ENCODE data around the gene MYO3B. TPM values are rescaled to one million over a fixed set of nuclear protein-coding genes. Genes with fewer than 3 reads are reported as not detected.

The MYO3B gene
- total RNA-seq, 2 donors from 2014 or later: 5.2 to 10.9 TPM

DNA sequence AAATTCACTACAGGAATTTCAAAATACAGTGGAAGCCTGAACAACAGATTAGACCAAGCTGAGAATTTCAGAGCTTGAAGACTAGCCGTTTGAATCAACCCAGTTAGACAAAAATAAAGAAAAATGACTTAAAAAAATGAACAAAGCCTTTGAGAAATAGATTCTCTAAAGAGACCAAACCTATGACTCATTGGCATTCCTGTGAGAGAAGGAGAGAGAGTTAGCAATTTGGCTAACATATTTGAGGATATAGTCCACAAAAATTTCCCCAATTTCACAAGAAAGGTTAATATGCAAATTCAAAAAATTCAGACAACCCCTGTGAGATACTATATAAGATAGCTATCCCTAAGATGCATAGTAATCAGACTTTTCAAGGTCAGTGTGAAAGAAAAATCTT, 78.0 kb downstream of the MYO3B start:
- no peak for DNase-seq
- H3K4me3 Mint-ChIP-seq: no peak overlapping the region
- Histone ChIP-seq H3K36me3 (ENCODE audit: control insufficient read depth, insufficient read depth, low read length) (no peaks in the 10 kb centered on the region), H3K27me3 (ENCODE audit: control insufficient read depth, insufficient read depth, low read length, poor library complexity, severe bottlenecking) (no peaks in the 10 kb centered on the region), H3K4me1 (ENCODE audit: control insufficient read depth, insufficient read depth, low read length) (peaks cover 11% of the 10 kb centered on the region), H3K9me3 (ENCODE audit: control insufficient read depth, low read length) (peaks cover 48% of the 10 kb centered on the region), H3K27ac (ENCODE audit: low read depth, low read length) (no peak overlapping the region), H3K9ac (ENCODE audit: extremely low read depth, low read length, poor library complexity, severe bottlenecking) (no peak overlapping the region), H3K4me3 (ENCODE audit: low read length) (no peak overlapping the region)
- WGBS, 2 experiments (ENCODE audit: insufficient coverage in 1 of 2, insufficient read length in 1 of 2): 79 to 90% methylated on average over 1 of the region's 1 CpG
- peaks cover 19% of the 10 kb centered on the region for H3K9me3 Mint-ChIP-seq
- H3K36me3 Mint-ChIP-seq (ENCODE audit: low read depth): peaks cover 7% of the 10 kb centered on the region
- TF ChIP-seq, protein P1, sequence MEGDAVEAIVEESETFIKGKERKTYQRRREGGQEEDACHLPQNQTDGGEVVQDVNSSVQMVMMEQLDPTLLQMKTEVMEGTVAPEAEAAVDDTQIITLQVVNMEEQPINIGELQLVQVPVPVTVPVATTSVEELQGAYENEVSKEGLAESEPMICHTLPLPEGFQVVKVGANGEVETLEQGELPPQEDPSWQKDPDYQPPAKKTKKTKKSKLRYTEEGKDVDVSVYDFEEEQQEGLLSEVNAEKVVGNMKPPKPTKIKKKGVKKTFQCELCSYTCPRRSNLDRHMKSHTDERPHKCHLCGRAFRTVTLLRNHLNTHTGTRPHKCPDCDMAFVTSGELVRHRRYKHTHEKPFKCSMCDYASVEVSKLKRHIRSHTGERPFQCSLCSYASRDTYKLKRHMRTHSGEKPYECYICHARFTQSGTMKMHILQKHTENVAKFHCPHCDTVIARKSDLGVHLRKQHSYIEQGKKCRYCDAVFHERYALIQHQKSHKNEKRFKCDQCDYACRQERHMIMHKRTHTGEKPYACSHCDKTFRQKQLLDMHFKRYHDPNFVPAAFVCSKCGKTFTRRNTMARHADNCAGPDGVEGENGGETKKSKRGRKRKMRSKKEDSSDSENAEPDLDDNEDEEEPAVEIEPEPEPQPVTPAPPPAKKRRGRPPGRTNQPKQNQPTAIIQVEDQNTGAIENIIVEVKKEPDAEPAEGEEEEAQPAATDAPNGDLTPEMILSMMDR (conservative IDR thresholded peaks at IDR 0.05): no peak
- peaks cover 38% of the 10 kb centered on the region for H3K4me1 Mint-ChIP-seq
- H3K27me3 Mint-ChIP-seq (ENCODE audit: insufficient read depth): no peaks in the 10 kb centered on the region
- H3K27ac Mint-ChIP-seq: no peak overlapping the region

DNA sequence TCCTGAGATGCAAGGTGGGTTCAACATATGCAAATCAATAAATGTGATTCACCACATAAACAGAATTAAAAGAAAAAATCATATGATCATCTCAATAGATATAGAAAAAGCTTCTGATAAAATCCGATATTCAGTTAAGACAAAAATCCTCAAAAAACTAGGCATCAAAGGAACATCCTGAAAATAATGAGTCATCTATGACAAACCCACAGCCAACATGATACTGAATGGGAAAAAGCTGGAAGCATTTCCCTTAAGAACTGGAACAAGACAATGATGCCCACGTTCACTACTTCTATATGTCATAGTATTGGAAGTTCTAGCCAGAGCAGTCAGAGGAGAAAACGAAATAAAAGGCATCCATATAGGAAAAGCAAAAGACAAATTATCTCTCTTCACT, 80.4 kb downstream of the MYO3B start:
- Histone ChIP-seq H3K9me3 (ENCODE audit: control insufficient read depth, low read length) (peaks cover 59% of the 10 kb centered on the region), H3K36me3 (ENCODE audit: control insufficient read depth, insufficient read depth, low read length) (no peaks in the 10 kb centered on the region), H3K4me1 (ENCODE audit: control insufficient read depth, insufficient read depth, low read length) (peaks cover 8% of the 10 kb centered on the region), H3K27me3 (ENCODE audit: control insufficient read depth, insufficient read depth, low read length, poor library complexity, severe bottlenecking) (no peaks in the 10 kb centered on the region), H3K4me3 (ENCODE audit: low read length) (no peak overlapping the region), H3K9ac (ENCODE audit: extremely low read depth, low read length, poor library complexity, severe bottlenecking) (no peak overlapping the region), H3K27ac (ENCODE audit: low read depth, low read length) (no peak overlapping the region)
- WGBS, 2 experiments (ENCODE audit: insufficient coverage in 1 of 2, insufficient read length in 1 of 2): 90 to 92% methylated on average over 2 to 3 of the region's 3 CpGs
- peaks cover 7% of the 10 kb centered on the region for H3K36me3 Mint-ChIP-seq (ENCODE audit: low read depth)
- TF ChIP-seq, protein P1 (conservative IDR thresholded peaks at IDR 0.05): no peak
- no peak overlapping the region for H3K27ac Mint-ChIP-seq
- no peak overlapping the region for H3K4me3 Mint-ChIP-seq
- peaks cover 37% of the 10 kb centered on the region for H3K4me1 Mint-ChIP-seq
- no peak for DNase-seq
- no peaks in the 10 kb centered on the region for H3K27me3 Mint-ChIP-seq (ENCODE audit: insufficient read depth)
- peaks cover 37% of the 10 kb centered on the region for H3K9me3 Mint-ChIP-seq

DNA sequence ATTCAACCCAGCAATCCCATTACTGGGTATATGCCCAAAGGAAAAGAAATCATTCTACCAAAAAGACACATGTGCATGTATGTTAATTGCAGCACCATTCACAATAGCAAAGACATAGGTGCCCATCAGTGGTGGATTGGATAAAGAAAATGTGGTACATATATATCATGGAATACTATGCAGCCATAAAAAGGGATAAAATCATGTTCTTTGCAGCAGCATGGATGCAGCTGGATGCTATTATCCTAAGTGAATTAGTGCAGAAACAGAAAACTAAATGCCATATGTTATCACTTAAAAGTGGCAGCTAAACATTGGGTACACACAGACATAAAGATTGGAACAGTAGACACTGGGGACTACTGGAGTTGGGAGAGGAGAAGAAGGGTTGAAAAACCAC, 82.2 kb downstream of the MYO3B start:
- Histone ChIP-seq H3K4me3 (ENCODE audit: low read length) (peak overlapping the region; percentile 54), H3K27me3 (ENCODE audit: control insufficient read depth, insufficient read depth, low read length, poor library complexity, severe bottlenecking) (no peaks in the 10 kb centered on the region), H3K4me1 (ENCODE audit: control insufficient read depth, insufficient read depth, low read length) (peaks cover 8% of the 10 kb centered on the region), H3K27ac (ENCODE audit: low read depth, low read length) (no peak overlapping the region), H3K9me3 (ENCODE audit: control insufficient read depth, low read length) (peaks cover 59% of the 10 kb centered on the region), H3K36me3 (ENCODE audit: control insufficient read depth, insufficient read depth, low read length) (no peaks in the 10 kb centered on the region), H3K9ac (ENCODE audit: extremely low read depth, low read length, poor library complexity, severe bottlenecking) (no peak overlapping the region)
- no peaks in the 10 kb centered on the region for H3K27me3 Mint-ChIP-seq (ENCODE audit: insufficient read depth)
- H3K4me1 Mint-ChIP-seq: peaks cover 32% of the 10 kb centered on the region
- H3K27ac Mint-ChIP-seq: no peak overlapping the region
- TF ChIP-seq, protein P1 (conservative IDR thresholded peaks at IDR 0.05): no peak
- peaks cover 7% of the 10 kb centered on the region for H3K36me3 Mint-ChIP-seq (ENCODE audit: low read depth)
- peaks cover 42% of the 10 kb centered on the region for H3K9me3 Mint-ChIP-seq
- H3K4me3 Mint-ChIP-seq: no peak overlapping the region
- no peak for DNase-seq
